ENCODE results near the gene ETFA. TPM values are rescaled to one million over a fixed set of nuclear protein-coding genes. Genes with fewer than 3 reads are reported as not detected.

Gene ETFA
- total and polyA plus RNA-seq, 2 of the 8 experiments (the other 6 are each of a cell fraction or from before 2014, with no cell fraction given), result 60.9 to 90.0 TPM

DNA sequence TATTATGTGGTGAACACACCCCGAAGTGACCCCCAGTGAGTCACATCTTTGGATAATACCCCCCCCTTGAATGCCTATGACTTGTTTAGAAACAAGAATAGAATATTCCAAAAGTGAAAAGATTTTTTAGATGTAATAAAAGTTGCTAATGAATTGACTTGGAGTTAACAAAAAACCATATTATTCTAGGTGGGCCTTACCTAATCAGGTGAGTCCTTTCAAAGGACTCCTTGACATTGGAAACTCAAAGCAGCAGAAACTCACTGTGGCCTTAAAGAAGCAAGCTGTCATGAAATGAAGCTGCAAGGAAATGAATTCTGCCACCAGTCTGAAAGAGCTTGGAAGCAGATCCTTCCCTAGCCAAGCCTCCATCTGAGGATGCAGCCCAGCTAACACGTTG, 14.4 kb upstream of the ETFA start (continued):
- no peak for TF ChIP-seq BRCA1 (IDR thresholded peaks at IDR 0.05; ENCODE audit: low read depth, low read length)

Measured in H1 (cell line).